Testis (tissue), 3 donors: ENCODE data around the gene FAM228B. TPM values are rescaled to one million over a fixed set of nuclear protein-coding genes. Genes with fewer than 3 reads are reported as not detected.
"Not testable (repeated sequence)": the region's sequence is repeated elsewhere in the genome, so short reads cannot be mapped to it uniquely, and the experiment has no call there.

Experiments used
- DNase-seq: peaks from one replicate; pipeline ENCODE4 v3.0.0-alpha.2; 2019
- H3K27ac ChIP-seq, 2 donors: fragments of 200-600 bp; sonication (generic); one replicate each; pipeline ENCODE4 v1.5.1; 2019
- H3K27me3 ChIP-seq: fragments of 200-600 bp; sonication (generic); one replicate; pipeline ENCODE4 v1.5.1; 2019
- H3K36me3 ChIP-seq: fragments of 200-600 bp; sonication (generic); one replicate; pipeline ENCODE4 v1.5.1; 2017; ENCODE audit warnings: low read depth; ENCODE audit errors: missing control alignments
- H3K4me1 ChIP-seq: fragments of 200-600 bp; sonication (generic); one replicate; pipeline ENCODE4 v1.5.1; 2019
- H3K4me3 ChIP-seq, 2 donors: fragments of 200-600 bp; sonication (generic); one replicate each; pipeline ENCODE4 v1.5.1; 2017 to 2019
- H3K9me3 ChIP-seq: fragments of 200-600 bp; sonication (generic); one replicate; pipeline ENCODE4 v1.5.1; 2017
- CTCF ChIP-seq, 3 experiments: fragments of 450-650 bp in 2 of 3; fragments of 200-600 bp in 1 of 3; sonication (generic) in 1 of 3; IDR thresholded peaks; one replicate each; pipeline ENCODE4 v1.5.1; 2016 to 2019; ENCODE audit warnings: antibody characterized with exemption in 3 of 3, mild to moderate bottlenecking in 2 of 3, moderate library complexity in 1 of 3
- POLR2A ChIP-seq: fragments of 450-650 bp; IDR thresholded peaks from one replicate; pipeline ENCODE4 v1.6.1; 2017; ENCODE audit warnings: antibody characterized with exemption, mild to moderate bottlenecking, moderate library complexity
- WGBS, 2 donors: methylation state at CpG; one replicate each; pipeline ENCODE4 v1.1.5; 2018; 5-methylcytosine and 5-hydroxymethylcytosine counted together
- intact Hi-C: fragments of 100-400 bp; cut with DNase I; formaldehyde crosslinking; loops from one replicate; pipeline ENCODE4 v1.15.1; 2023; ENCODE audit warnings: low total_unique reads
- polyA plus RNA-seq: library from polyadenylated mRNA; stranded (reverse); fragments of 350-450 nt; fragmentation: Illumina TruSeq; extraction: RNeasy Lipid Tissue Mini Kit (QIAGEN cat#74804); gene quantifications from one replicate; pipeline ENCODE4 v1.2.3, GENCODE V29; 2014; ENCODE audit warnings: low read depth, low replicate concordance; ENCODE audit not compliant: insufficient read depth
- total RNA-seq, 2 donors: library from RNA; depleted of rRNA; stranded (reverse); fragments of >200 nt; gene quantifications; one replicate each; pipeline ENCODE4 v1.2.3, GENCODE V29; 2016

The FAM228B gene
- total and polyA plus RNA-seq, 3 donors from 2014 or later, result 45.3 to 56.2 (median 47.1) TPM

DNA sequence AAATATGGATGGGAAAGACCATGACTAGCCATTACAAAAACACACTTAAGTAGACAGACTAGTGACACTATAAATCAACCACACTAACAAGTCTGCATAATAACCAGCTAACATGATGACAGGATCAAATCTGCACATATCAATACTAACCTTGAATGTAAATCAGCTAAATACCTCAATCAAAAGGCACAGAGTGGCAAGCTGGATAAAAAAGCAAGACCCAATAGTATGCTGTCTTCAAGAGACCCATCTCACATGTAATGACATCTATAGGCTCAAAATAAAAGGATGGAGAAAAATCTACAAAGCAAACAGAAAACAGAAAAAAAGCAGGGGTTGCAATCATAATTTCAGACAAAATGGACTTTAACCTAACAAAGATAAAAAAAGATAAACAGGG is 16.5 kb upstream of the FAM228B start:
- Histone ChIP-seq H3K27me3 (no peaks in the 10 kb centered on the region), H3K36me3 (no peaks in the 10 kb centered on the region), H3K4me3 (no peak overlapping the region), H3K9me3 (no peaks in the 10 kb centered on the region), H3K27ac (no peak overlapping the region), H3K4me1 (no peaks in the 10 kb centered on the region)
- no peak for TF ChIP-seq POLR2A
- intact Hi-C loops, result no loop called here
- no peak for DNase-seq

DNA sequence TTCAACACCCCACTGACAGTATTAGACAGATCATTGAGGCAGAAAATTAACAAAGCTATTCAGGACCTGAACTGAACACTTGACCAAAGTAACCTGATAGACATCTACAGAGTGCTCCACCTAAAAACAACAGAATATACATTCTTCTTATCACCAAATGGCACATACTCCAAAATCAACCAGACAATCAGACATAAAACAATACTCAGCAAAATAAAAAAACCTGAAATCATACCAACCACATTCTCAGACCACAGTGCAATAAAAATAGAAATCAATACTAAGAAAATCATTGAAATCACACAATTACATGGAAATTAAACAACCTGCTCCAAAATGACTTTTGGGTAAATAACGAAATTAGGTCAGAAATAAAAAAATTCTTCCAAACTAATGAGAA is 15.9 kb upstream of the FAM228B start:
- no peak overlapping the region for H3K4me3 ChIP-seq
- TF ChIP-seq CTCF (IDR thresholded peaks at IDR 0.05) (no peak), POLR2A (no peak)
- H3K36me3 ChIP-seq, result no peaks in the 10 kb centered on the region
- no peak overlapping the region for H3K27ac ChIP-seq
- H3K27me3 ChIP-seq, result no peaks in the 10 kb centered on the region
- WGBS, 2 donors, result 92 to 97% methylated on average over 1 of the region's 1 CpG
- no peak for DNase-seq
- H3K9me3 ChIP-seq, result no peaks in the 10 kb centered on the region
- intact Hi-C loops, result no loop called here
- no peaks in the 10 kb centered on the region for H3K4me1 ChIP-seq

GRCh38 chr2:24109431-24109830 is 13.8 kb upstream of the FAM228B start:
- H3K36me3 ChIP-seq, H3K9me3 ChIP-seq, H3K27ac ChIP-seq, H3K27me3 ChIP-seq, H3K4me1 ChIP-seq, H3K4me3 ChIP-seq, DNase-seq, intact Hi-C loops: not testable (repeated sequence)
- 95 to 100% methylated on average over 1 of the region's 1 CpG for WGBS, 2 donors

DNA sequence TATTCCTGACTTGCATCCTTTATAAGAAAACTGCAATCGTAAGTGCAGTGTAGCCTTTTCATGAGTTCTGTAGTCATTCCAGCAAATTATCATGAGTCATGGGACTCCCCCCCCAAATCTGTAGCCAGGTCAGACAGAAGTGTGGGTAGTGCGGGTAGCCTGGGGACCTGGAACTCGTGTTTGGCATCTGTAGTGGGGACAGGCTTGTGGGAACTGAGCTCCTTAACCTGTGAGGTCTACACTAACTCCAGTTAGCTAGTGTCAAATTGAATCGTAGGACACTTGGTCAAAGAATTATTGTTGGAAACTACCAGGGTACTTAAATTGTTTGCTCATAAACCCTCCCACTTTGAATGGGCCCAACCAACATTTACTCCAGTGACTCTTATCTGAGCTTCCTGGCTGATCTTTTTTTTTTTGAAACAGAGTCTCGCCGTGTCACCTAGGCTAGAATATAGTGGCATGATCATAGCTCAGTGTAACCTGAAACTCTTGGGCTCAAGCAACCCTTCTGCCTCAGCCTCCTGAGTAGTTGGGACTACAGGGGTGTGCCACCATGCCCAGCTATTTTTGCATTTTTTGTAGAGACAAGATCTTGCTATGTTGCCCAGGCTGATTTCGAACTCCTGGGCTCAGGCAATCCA is 12.5 kb upstream of the FAM228B start:
- Histone ChIP-seq H3K4me3 (no peak overlapping the region), H3K27ac (no peak overlapping the region)
- WGBS, 2 donors, result 85 to 93% methylated on average over 7 of the region's 7 CpGs

GRCh38 chr2:24111407-24111901 is 11.8 kb upstream of the FAM228B start:
- intact Hi-C loops, result no loop called here
- no peaks in the 10 kb centered on the region for H3K27me3 ChIP-seq
- H3K9me3 ChIP-seq, result no peaks in the 10 kb centered on the region
- no peak overlapping the region for H3K4me3 ChIP-seq
- no peak overlapping the region for H3K27ac ChIP-seq
- TF ChIP-seq CTCF (IDR thresholded peaks at IDR 0.05) (no peak), POLR2A (no peak)
- 47 to 56% methylated on average over 2 of the region's 2 CpGs for WGBS, 2 donors
- no peaks in the 10 kb centered on the region for H3K4me1 ChIP-seq
- DNase-seq, result no peak
- H3K36me3 ChIP-seq, result no peaks in the 10 kb centered on the region

More for the DNA sequence above, 12.5 kb upstream of the FAM228B start:
- Histone ChIP-seq H3K36me3 (no peaks in the 10 kb centered on the region), H3K9me3 (no peaks in the 10 kb centered on the region), H3K4me1 (no peaks in the 10 kb centered on the region), H3K27me3 (no peaks in the 10 kb centered on the region)
- DNase-seq, result no peak
- no peak for TF ChIP-seq POLR2A
- intact Hi-C loops, result no loop called here

GRCh38 chr2:24115057-24115456 is 8.2 kb upstream of the FAM228B start:
- H3K27me3 ChIP-seq, result no peaks in the 10 kb centered on the region
- WGBS, 2 donors, result 24 to 28% methylated on average over 2 of the region's 2 CpGs
- TF ChIP-seq CTCF (IDR thresholded peaks at IDR 0.05) (no peak), POLR2A (no peak)
- H3K4me3 ChIP-seq, result no peak overlapping the region
- no peaks in the 10 kb centered on the region for H3K9me3 ChIP-seq
- no peak for DNase-seq
- no peaks in the 10 kb centered on the region for H3K36me3 ChIP-seq
- H3K27ac ChIP-seq, result no peak overlapping the region
- H3K4me1 ChIP-seq, result no peaks in the 10 kb centered on the region
- intact Hi-C loops, result no loop called here
